ENCODE results near the gene CD7.

The CD7 gene

GRCh38 chr17:82346342-82347300 lies 29.2 kb upstream of the CD7 start:
- DNase-seq (ENCODE audit: low read depth in 2 of 2), result no peak

- no peak for DNase-seq (ENCODE audit: low read depth in 2 of 2)
These were observed 28.0 kb upstream of the CD7 start for GRCh38 chr17:82345151-82345976.

GRCh38 chr17:82344175-82344907 lies 26.9 kb upstream of the CD7 start:
- DNase-seq (ENCODE audit: low read depth in 2 of 2), result no peak

- no peak for DNase-seq (ENCODE audit: low read depth in 2 of 2)
These were observed 26.2 kb upstream of the CD7 start for GRCh38 chr17:82343560-82343959.

GRCh38 chr17:82342361-82343079 lies 25.1 kb upstream of the CD7 start:
- DNase-seq (ENCODE audit: low read depth in 2 of 2), result no peak

- no peak for DNase-seq (ENCODE audit: low read depth in 2 of 2)
These were observed 22.5 kb upstream of the CD7 start for GRCh38 chr17:82339634-82340580.

GRCh38 chr17:82338858-82339633 lies 21.6 kb upstream of the CD7 start:
- no peak for DNase-seq (ENCODE audit: low read depth in 2 of 2)

- no peak for DNase-seq (ENCODE audit: low read depth in 2 of 2)
These were observed 17.4 kb upstream of the CD7 start for GRCh38 chr17:82334622-82335394.

GRCh38 chr17:82334204-82334621 lies 16.8 kb upstream of the CD7 start:
- DNase-seq (ENCODE audit: low read depth in 2 of 2), result no peak

GRCh38 chr17:82333279-82334171 lies 16.1 kb upstream of the CD7 start, which contains the start of gene SECTM1:
Gene SECTM1 (minus strand): TSS chr17:82333766. CDS start chr17:82327240, 6,526 bp downstream.
- DNase-seq (ENCODE audit: low read depth in 2 of 2), result no peak

GRCh38 chr17:82332669-82333278 lies 15.4 kb upstream of the CD7 start:
- DNase-seq (ENCODE audit: low read depth in 2 of 2), result no peak

- DNase-seq (ENCODE audit: low read depth in 2 of 2), result no peak
These were observed 14.0 kb upstream of the CD7 start for GRCh38 chr17:82331345-82331939.

- DNase-seq (ENCODE audit: low read depth in 2 of 2), result no peak
These were observed 13.2 kb upstream of the CD7 start for GRCh38 chr17:82330322-82331239.

GRCh38 chr17:82329683-82330321 lies 12.4 kb upstream of the CD7 start:
- DNase-seq (ENCODE audit: low read depth in 2 of 2), result no peak

- DNase-seq (ENCODE audit: low read depth in 2 of 2), result no peak
These were observed 11.6 kb upstream of the CD7 start for GRCh38 chr17:82328994-82329507.
